Measurements from ENCODE around the gene NRBF2. TPM values are rescaled to one million over a fixed set of nuclear protein-coding genes. Genes with fewer than 3 reads are reported as not detected.

The NRBF2 gene
- total RNA-seq, 1 donor from 2014 or later, result 8.9 TPM

GRCh38 chr10:63115732-63116383, 17.3 kb upstream of the NRBF2 start:
- Histone ChIP-seq H3K27me3 (ENCODE audit: low read depth) (no peaks in the 10 kb centered on the region), H3K4me3 (peak overlapping the region; percentile 4), H3K4me1 (peaks cover 27% of the 10 kb centered on the region), H3K27ac (replicated peaks) (peak overlapping the region; percentile 81), H3K36me3 (no peaks in the 10 kb centered on the region), H3K9me3 (replicated peaks) (no peaks in the 10 kb centered on the region)
- peak; percentile 32 for TF ChIP-seq CTCF (IDR thresholded peaks at IDR 0.05; ENCODE audit: borderline replicate concordance)
- intact Hi-C loops (cut with micrococcal nuclease), result no loop called here
- DNase-seq, result peak; percentile 77

GRCh38 chr10:63116452-63117072, 16.6 kb upstream of the NRBF2 start:
- no peak for DNase-seq
- TF ChIP-seq CTCF (IDR thresholded peaks at IDR 0.05; ENCODE audit: borderline replicate concordance), result no peak
- Histone ChIP-seq H3K27ac (replicated peaks) (peak overlapping the region; percentile 81), H3K27me3 (ENCODE audit: low read depth) (no peaks in the 10 kb centered on the region), H3K9me3 (replicated peaks) (no peaks in the 10 kb centered on the region), H3K4me1 (peaks cover 27% of the 10 kb centered on the region), H3K4me3 (peak overlapping the region; percentile 4), H3K36me3 (no peaks in the 10 kb centered on the region)
- intact Hi-C loops (cut with micrococcal nuclease), result no loop called here

DNA sequence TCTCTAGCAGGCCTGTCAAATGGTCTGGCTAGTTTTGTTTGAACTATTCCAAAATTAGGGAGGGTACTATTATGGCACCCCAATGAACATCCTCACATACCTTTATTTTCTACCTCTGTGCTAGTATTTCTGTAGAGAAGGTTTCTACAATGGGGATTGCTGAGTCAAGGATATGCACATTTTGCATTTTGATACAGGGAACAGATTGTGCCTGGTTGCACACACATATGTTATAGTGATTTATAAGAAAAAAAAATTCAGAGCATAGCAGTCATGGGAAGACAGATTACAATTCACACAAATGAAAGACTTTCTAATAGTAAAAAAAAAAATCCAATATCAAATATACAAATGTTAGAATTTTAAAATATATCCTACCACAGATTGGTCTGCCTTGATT, 14.1 kb upstream of the NRBF2 start:
- H3K27me3 ChIP-seq (ENCODE audit: low read depth), result no peaks in the 10 kb centered on the region
- no peak overlapping the region for H3K4me3 ChIP-seq
- H3K9me3 ChIP-seq (replicated peaks), result no peaks in the 10 kb centered on the region
- intact Hi-C loops (cut with micrococcal nuclease), result no loop called here
- peaks cover 27% of the 10 kb centered on the region for H3K4me1 ChIP-seq
- TF ChIP-seq CTCF (IDR thresholded peaks at IDR 0.05; ENCODE audit: borderline replicate concordance), result no peak
- no peaks in the 10 kb centered on the region for H3K36me3 ChIP-seq
- no peak overlapping the region for H3K27ac ChIP-seq (replicated peaks)
- DNase-seq, result no peak

DNA sequence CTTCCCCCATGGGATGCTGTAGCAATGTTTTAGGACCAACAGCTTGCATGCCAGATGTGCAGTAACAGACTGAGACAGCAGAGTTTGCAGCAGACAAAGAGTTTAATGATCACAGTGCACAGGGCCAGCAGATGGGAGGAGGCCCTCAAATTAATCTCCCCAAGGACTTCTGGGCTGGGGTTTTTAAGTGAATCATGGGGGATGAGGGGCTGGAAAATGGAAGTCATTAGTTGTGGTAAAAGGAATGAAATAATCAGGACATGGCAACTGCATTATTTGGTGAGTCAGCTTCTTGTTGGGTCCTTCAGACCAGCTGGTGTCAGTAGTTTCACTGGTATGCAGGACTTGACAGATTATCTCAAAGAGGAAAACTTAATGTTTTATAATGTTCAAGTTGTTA, 12.6 kb upstream of the NRBF2 start:
- Histone ChIP-seq H3K27me3 (ENCODE audit: low read depth) (no peaks in the 10 kb centered on the region), H3K4me3 (no peak overlapping the region), H3K27ac (replicated peaks) (peak overlapping the region; percentile 49), H3K9me3 (replicated peaks) (no peaks in the 10 kb centered on the region), H3K4me1 (peaks cover 12% of the 10 kb centered on the region), H3K36me3 (no peaks in the 10 kb centered on the region)
- no peak for DNase-seq
- intact Hi-C loops (cut with micrococcal nuclease), result no loop called here
- TF ChIP-seq CTCF (IDR thresholded peaks at IDR 0.05; ENCODE audit: borderline replicate concordance), result no peak

GRCh38 chr10:63123727-63124362, 9.3 kb upstream of the NRBF2 start:
- no peak for DNase-seq
- Histone ChIP-seq H3K4me1 (no peaks in the 10 kb centered on the region), H3K36me3 (no peaks in the 10 kb centered on the region), H3K27me3 (ENCODE audit: low read depth) (no peaks in the 10 kb centered on the region), H3K9me3 (replicated peaks) (no peaks in the 10 kb centered on the region), H3K4me3 (no peak overlapping the region), H3K27ac (replicated peaks) (no peak overlapping the region)
- TF ChIP-seq CTCF (IDR thresholded peaks at IDR 0.05; ENCODE audit: borderline replicate concordance), result no peak
- intact Hi-C loops (cut with micrococcal nuclease), result no loop called here

Measured in left ventricle myocardium inferior (tissue), 1 donor.